PC-9 (cell line): ENCODE data around the gene XPNPEP3. TPM values are rescaled to one million over a fixed set of nuclear protein-coding genes. Genes with fewer than 3 reads are reported as not detected.

ENCODE experiments used
- Bru-seq: library from RNA; stranded (reverse); fragments of 400-500 nt; gene quantifications from one replicate; lab custom pipeline; 2021; lab: Mats Ljungman, UMichigan
- BruChase-seq, 2 experiments: library from RNA; stranded (reverse); fragments of 400-500 nt; gene quantifications; one replicate each; lab custom pipeline; 2021; lab: Mats Ljungman, UMichigan
- BruUV-seq: library from RNA; stranded (reverse); fragments of 400-500 nt; replicated peaks from 2 replicates; lab custom pipeline; 2021; lab: Mats Ljungman, UMichigan
- CTCF ChIA-PET: fragments of 300-600 bp; sonication (Branson Sonifier 250); formaldehyde crosslinking; loops from one replicate; lab custom pipeline; 2022; ENCODE audit warnings: antibody characterized with exemption; lab: Charles Lee
- POLR2A ChIA-PET: fragments of 300-600 bp; sonication (Branson Sonifier 250); formaldehyde crosslinking; loops from one replicate; lab custom pipeline; 2022; ENCODE audit warnings: antibody characterized with exemption; ENCODE audit not compliant: unreplicated experiment; lab: Charles Lee
- DNase-seq, 2 experiments: peaks; one replicate each; pipeline versions ENCODE4 v3.0.0 to v3.0.0-alpha.2; 2015 to 2022; ENCODE audit warnings: mixed read lengths in 1 of 2
- H2AFZ ChIP-seq: fragments of 200-600 bp; sonication (generic); 2 replicates; pipeline ENCODE4 v1.8.1; 2017; ENCODE audit warnings: antibody characterized with exemption
- H3F3A ChIP-seq: fragments of 200-600 bp; sonication (generic); 2 replicates; pipeline ENCODE4 v1.8.1; 2017; ENCODE audit warnings: antibody characterized with exemption, mild to moderate bottlenecking, low read depth; ENCODE audit not compliant: insufficient read depth
- H3K27ac ChIP-seq: fragments of 200-600 bp; sonication (generic); 2 replicates; pipeline ENCODE4 v1.6.1; 2016; ENCODE audit warnings: mixed run types
- H3K27me3 ChIP-seq: fragments of 200-600 bp; sonication (generic); 2 replicates; pipeline ENCODE4 v1.6.1; 2016; ENCODE audit warnings: low read depth, mixed run types; ENCODE audit not compliant: insufficient read depth
- H3K36me3 ChIP-seq: fragments of 200-600 bp; sonication (generic); 2 replicates; pipeline ENCODE4 v1.6.1; 2016; ENCODE audit warnings: low read depth, mixed run types
- H3K4me1 ChIP-seq: fragments of 200-600 bp; sonication (generic); replicated peaks from 2 replicates; pipeline ENCODE4 v1.6.1; 2016; ENCODE audit warnings: mixed run types; ENCODE audit not compliant: insufficient read depth
- H3K4me2 ChIP-seq: fragments of 200-600 bp; sonication (generic); 2 replicates; pipeline ENCODE4 v1.6.1; 2017; ENCODE audit warnings: mixed run types
- H3K4me3 ChIP-seq: fragments of 200-600 bp; sonication (generic); 2 replicates; pipeline ENCODE4 v1.6.1; 2016; ENCODE audit warnings: mixed run types
- H3K79me2 ChIP-seq: fragments of 200-600 bp; sonication (generic); 2 replicates; pipeline ENCODE4 v1.6.1; 2017; ENCODE audit warnings: low read depth, mixed run types
- H3K9me2 ChIP-seq: fragments of 200-600 bp; sonication (generic); 2 replicates; pipeline ENCODE4 v1.8.1; 2017; ENCODE audit warnings: mild to moderate bottlenecking; ENCODE audit not compliant: insufficient read depth
- H3K9me3 ChIP-seq: fragments of 200-600 bp; sonication (generic); 2 replicates; pipeline ENCODE4 v1.8.1; 2016; ENCODE audit warnings: low read depth; ENCODE audit not compliant: insufficient read depth
- H4K20me1 ChIP-seq: fragments of 200-600 bp; sonication (generic); 2 replicates; pipeline ENCODE4 v1.8.1; 2017; ENCODE audit not compliant: insufficient read depth
- CTCF ChIP-seq: fragments of 200-600 bp; sonication (generic); conservative IDR thresholded peaks from 2 replicates; pipeline ENCODE4 v1.6.1; 2017; ENCODE audit warnings: mixed run types, antibody characterized with exemption, mild to moderate bottlenecking, moderate library complexity
- EZH2 ChIP-seq: fragments of 200-600 bp; sonication (generic); IDR thresholded peaks from 2 replicates; pipeline ENCODE4 v1.8.0; 2017; ENCODE audit warnings: antibody characterized with exemption, low read depth
- intact Hi-C: fragments of 100-400 bp; cut with micrococcal nuclease; formaldehyde crosslinking; loops from one replicate; pipeline ENCODE4 v1.10.0; 2022; ENCODE audit not compliant: unreplicated experiment
- long read RNA-seq: library from polyadenylated mRNA; stranded (forward); transcript quantifications from one replicate; pipeline ENCODE4 v2.0.0, GENCODE V29; 2022
- total RNA-seq: library from RNA; stranded (reverse); gene quantifications from 2 replicates; pipeline ENCODE4 v1.2.3, GENCODE V29; 2021

The XPNPEP3 gene
- total RNA-seq (34.3 and 42.7 TPM in 2 replicates), Bru-seq, nascent RNA (percentile 82 among the genes with signal in this experiment), BruChase-seq, experiment 1, labeled RNA remaining after a 2-hour chase (percentile 76 among the genes with signal in this experiment), BruChase-seq, experiment 2, labeled RNA remaining after a 6-hour chase (percentile 87 among the genes with signal in this experiment)
- long read RNA-seq, full-length matches to known transcripts, result 9 of 16 reads
- long read RNA-seq, partial matches to known transcripts, result 0 of 16 reads
- long read RNA-seq, other reads (novel, unspliced or antisense), result 7 of 16 reads

GRCh38 chr22:40856513-40857308 is at the start of gene XPNPEP3, which contains the start of gene ST13:
TSS of gene XPNPEP3 (plus strand) at chr22:40857148. CDS start at chr22:40857182, 34 bp downstream.
TSS of gene ST13 (minus strand) at chr22:40856639. CDS start at chr22:40856540, 99 bp downstream.
- ChIA-PET POLR2A (interaction anchor here (0.5 to 1.1 kb wide), 13 partner anchors 10 to 813 kb away, joined by 3 to 14 read pairs (median 8); partner anchors contain the start of gene RBX1), CTCF (interaction anchor here (0.6 kb wide), 1 partner anchor 145 kb away, joined by 7 read pairs; no protein-coding TSS in a partner anchor)
- H2AFZ ChIP-seq, result peak within 1 kb of the TSS; percentile 92
- H3K79me2 ChIP-seq, result peaks cover 95% of the 10 kb centered on the region
- TF ChIP-seq CTCF (peak; percentile 53), EZH2 (no peak)
- H3K4me3 ChIP-seq, result peak within 1 kb of the TSS; percentile 98
- peaks cover 50% of the 10 kb centered on the region for H4K20me1 ChIP-seq
- no TSS peak for BruUV-seq
- H3K9me3 ChIP-seq, result no peaks in the 10 kb centered on the region
- H3K27ac ChIP-seq, result peak within 1 kb of the TSS; percentile 88
- H3K4me2 ChIP-seq, result peak within 1 kb of the TSS; percentile 99
- intact Hi-C loops, result no loop called here
- H3F3A ChIP-seq, result peaks cover 9% of the 10 kb centered on the region; the same call in 1 of the 2 replicates
- H3K27me3 ChIP-seq, result no peaks in the 10 kb centered on the region
- H3K4me1 ChIP-seq, result peaks cover 43% of the 10 kb centered on the region
- DNase-seq, result peak; percentile 92 to 95
- peaks cover 23% of the 10 kb centered on the region for H3K36me3 ChIP-seq
- no peaks in the 10 kb centered on the region for H3K9me2 ChIP-seq

- Histone ChIP-seq H4K20me1 (peaks cover 3% of the 10 kb centered on the region; the same call in 1 of the 2 replicates), H3K27ac (no peak overlapping the region), H3K9me3 (no peaks in the 10 kb centered on the region), H3K36me3 (0 out of 2 replicates have a peak, but pooled peaks cover 13% of the 10 kb centered on the region), H2AFZ (no peak overlapping the region), H3F3A (peaks cover 14% of the 10 kb centered on the region), H3K4me1 (no peaks in the 10 kb centered on the region), H3K9me2 (no peaks in the 10 kb centered on the region), H3K4me3 (no peak overlapping the region), H3K4me2 (no peak overlapping the region), H3K27me3 (no peaks in the 10 kb centered on the region), H3K79me2 (peaks cover 67% of the 10 kb centered on the region)
- no peak for TF ChIP-seq CTCF
- no peak for TF ChIP-seq EZH2
- CTCF ChIA-PET, result no interaction called here
- POLR2A ChIA-PET, result interaction anchor here (0.6 to 0.7 kb wide), 2 partner anchors 11 to 48 kb away, joined by 7 to 8 read pairs; partner anchors contain the start of genes SLC25A17 and ST13
- intact Hi-C loops, result no loop called here
- DNase-seq, result no peak
- BruUV-seq, result no TSS peak
Observed at GRCh38 chr22:40808018-40808841, 48.7 kb upstream of the XPNPEP3 start.
